ENCODE results near the gene MTNR1A.

Gene MTNR1A

GRCh38 chr4:186486172-186486571 is 69.2 kb downstream of the MTNR1A start:
- peak; percentile 56 for DNase-seq

GRCh38 chr4:186485561-186486062 is 69.8 kb downstream of the MTNR1A start:
- peak; percentile 24 for DNase-seq

- DNase-seq = no peak
These were observed 70.2 kb downstream of the MTNR1A start for GRCh38 chr4:186485150-186485549.

GRCh38 chr4:186483656-186484055 is 71.7 kb downstream of the MTNR1A start:
- DNase-seq = no peak

Data from fibroblast of skin of back (primary cell).